Epithelial cell of proximal tubule (primary cell): Measurements from ENCODE around the gene CAPN15. TPM values are rescaled to one million over a fixed set of nuclear protein-coding genes. Genes with fewer than 3 reads are reported as not detected.

Experiments used
- DNase-seq: peaks from one replicate; pipeline ENCODE4 v3.0.0-alpha.2; 2011; ENCODE audit warnings: low read depth
- H3K4me3 ChIP-seq: 2 replicates; pipeline ENCODE4 v1.5.1; 2011; ENCODE audit warnings: low read depth, mild to moderate bottlenecking, low read length
- total RNA-seq: library from RNA; depleted of rRNA; stranded (reverse); fragments of >200 nt; gene quantifications from 2 replicates; pipeline ENCODE4 v1.2.3, GENCODE V29; 2015
- TF ChIP-seq, protein P1 (sequence below): conservative IDR thresholded peaks from 2 replicates; pipeline ENCODE4 v1.5.1; 2012; ENCODE audit warnings: low read depth, mild to moderate bottlenecking, low read length

CAPN15 gene
- total RNA-seq, 1 donor from 2014 or later, result 54.4 TPM

DNA sequence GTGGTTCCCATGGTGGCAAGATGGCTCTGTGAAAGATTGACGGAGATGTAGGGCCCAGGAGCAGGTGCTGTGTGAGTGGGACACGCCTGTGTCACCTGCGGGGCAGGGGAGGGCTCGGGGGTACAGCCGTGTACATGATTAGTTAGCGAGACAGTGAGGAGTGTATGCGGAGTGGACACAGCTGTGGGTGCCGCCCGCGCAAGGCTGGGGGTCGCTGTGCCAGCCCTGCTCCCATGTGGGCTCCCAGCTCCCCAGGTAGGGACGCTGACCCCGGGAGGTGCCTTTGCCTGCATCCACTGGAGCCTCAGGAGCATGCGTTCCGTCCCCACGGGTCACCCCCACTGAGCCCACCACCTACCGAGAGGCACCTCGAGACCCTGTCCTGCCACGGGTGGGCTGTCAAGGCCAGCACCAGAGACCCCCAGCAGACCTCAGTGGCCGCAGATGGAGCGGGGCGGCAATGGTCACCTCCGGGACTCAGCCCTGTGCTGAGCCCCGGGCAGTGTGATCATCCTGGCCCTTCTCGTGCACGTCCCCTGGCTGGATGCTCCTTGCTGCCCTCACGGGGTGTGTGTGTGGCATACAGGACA is 7.4 kb downstream of the CAPN15 start:
- TF ChIP-seq, protein P1, sequence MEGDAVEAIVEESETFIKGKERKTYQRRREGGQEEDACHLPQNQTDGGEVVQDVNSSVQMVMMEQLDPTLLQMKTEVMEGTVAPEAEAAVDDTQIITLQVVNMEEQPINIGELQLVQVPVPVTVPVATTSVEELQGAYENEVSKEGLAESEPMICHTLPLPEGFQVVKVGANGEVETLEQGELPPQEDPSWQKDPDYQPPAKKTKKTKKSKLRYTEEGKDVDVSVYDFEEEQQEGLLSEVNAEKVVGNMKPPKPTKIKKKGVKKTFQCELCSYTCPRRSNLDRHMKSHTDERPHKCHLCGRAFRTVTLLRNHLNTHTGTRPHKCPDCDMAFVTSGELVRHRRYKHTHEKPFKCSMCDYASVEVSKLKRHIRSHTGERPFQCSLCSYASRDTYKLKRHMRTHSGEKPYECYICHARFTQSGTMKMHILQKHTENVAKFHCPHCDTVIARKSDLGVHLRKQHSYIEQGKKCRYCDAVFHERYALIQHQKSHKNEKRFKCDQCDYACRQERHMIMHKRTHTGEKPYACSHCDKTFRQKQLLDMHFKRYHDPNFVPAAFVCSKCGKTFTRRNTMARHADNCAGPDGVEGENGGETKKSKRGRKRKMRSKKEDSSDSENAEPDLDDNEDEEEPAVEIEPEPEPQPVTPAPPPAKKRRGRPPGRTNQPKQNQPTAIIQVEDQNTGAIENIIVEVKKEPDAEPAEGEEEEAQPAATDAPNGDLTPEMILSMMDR, result no peak
- no peak overlapping the region for H3K4me3 ChIP-seq
- no peak for DNase-seq

DNA sequence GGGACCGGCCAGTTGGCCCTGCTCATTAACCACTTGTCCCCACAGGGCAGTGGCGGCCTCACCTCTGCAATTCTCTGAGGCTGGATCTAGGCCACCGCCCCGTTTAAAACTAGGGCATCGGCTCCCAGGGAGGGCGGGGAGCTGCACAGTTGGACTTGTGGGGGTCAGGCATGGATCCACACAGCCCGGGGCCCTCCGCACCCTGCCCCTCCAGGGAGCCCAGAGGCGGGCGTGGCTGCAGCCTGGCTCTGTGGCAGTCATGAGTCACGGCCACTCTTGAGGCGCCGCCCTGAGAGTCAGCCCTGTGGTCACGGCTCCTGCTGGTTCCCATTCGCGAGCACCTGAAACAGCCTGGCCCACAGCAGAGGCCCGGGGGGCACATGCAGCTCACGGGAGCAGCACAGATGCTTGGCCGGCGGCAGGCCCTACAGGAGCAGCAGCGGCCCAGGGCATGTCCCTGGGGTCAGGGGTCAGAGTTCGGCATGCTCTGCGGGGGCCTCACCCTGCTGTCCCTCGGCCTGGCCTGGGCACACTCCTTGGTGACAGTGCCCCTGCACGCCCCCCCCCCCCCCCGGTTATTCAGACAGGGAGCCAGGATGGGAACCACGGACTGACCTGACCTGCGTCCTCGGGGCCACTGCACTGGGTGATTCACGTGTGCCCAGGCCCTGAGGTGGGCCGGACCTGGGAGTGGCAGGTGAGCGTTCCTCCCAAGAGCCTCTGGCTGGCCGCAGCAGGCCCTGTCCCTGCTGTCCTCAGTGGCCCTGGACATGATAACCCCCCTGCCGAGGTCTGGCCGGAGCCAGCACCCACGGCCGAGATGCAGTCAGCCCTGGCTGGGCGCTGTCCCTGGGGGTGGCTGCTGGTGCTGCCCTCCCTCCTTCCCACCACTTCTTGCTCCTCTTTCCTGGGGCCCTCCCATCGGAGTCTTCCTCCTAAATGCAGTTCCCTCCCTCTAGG is 8.2 kb downstream of the CAPN15 start:
- TF ChIP-seq, protein P1, result no peak
- no peak for DNase-seq
- no peak overlapping the region for H3K4me3 ChIP-seq

DNA sequence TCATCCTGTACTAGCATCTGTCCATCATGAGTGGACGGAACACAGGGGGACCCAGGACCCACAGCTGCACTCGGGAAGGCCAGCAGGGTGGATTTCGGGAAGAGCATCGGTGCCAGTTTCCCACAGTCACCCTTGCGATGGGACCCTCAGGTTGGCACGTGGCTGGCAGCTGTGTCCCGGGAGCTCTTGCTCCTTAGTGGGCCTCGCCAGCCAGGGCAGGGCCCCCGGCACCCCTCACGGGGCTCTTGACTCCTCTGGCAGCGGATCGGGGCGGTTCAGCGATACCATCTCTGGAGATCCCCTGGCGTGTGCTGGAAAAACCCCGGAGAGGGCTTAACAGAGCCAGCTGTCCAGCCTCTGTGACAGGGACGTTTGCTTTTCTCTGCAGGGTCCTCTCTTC is 9.2 kb downstream of the CAPN15 start:
- no peak overlapping the region for H3K4me3 ChIP-seq
- no peak for DNase-seq
- TF ChIP-seq, protein P1, result no peak

DNA sequence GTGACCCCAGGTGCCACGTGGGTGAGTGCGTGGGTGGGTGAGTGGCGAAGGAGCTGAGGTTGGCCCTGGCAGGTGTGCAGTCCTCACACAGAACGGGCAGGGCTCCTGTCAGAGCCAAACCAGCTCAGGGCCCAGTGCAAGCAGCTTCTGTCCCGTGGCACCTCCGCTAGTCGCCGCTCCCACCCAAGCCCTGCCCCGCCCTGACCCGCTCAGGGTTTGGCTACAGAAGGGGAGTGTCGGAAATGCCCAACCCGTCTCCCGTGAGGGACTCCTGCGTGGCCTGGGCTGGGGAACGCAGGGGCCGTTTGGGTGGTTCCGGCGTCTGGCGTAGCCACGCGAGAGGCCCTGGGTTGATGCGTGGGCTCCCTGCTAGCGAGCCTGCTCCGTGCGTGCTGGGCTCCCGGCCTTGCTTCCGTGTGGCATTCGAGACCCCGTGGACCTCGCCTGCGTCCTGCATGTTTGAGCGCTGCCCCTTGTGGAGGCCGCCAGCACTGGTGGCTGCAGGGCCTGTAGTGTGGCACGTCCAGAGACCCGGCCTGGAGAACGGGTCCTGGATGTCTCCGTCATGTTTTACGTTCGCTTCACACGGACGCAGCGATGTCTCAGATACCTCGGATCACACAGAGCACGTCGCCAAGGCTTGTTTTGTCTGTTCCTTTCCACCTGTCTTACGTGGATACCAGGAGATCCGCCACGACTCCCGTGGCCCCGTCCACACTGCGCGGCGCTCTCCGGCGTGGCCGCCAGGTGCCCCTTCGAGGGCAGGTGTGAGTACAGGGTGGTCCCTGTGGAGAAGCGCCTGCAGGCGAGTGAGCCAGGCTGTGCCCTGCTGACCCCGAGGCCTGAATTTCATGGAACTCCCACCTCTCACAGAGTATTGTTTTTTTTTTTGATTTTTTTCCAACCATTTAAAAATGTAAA is 10.2 kb downstream of the CAPN15 start:
- no peak for DNase-seq
- no peak overlapping the region for H3K4me3 ChIP-seq
- TF ChIP-seq, protein P1, result no peak

DNA sequence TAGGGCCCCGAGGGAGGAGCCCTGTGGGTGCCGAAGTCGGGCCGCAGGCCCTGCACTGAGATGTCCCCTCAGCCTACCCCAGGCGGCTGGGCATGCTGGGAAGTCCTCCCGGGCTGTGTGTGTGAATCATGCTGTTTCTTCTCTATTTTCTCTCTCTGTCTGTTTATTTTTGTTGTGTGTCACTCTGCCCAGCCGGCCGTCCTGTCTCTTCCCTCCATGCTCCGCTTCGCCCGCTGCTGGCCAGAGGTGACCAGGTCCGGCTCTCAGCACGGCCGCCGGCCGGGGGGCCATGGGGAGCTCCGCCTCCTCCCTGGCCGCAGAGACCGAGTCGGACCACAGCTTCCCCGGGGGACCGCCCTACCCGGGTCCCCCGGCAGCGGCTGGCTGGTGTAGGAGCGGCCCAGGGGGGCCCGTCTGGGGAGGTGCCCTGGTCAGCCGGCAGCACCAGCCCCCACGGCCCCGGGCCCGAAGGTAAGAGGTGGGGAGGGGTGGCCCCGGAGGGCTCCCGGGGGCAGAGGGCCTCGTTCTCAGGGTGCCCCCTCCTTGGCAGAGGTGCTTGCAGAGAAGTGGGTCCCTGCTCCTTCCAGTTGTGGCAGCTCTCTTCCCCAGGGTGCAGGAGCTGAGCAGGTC is 12.5 kb downstream of the CAPN15 start:
- no peak overlapping the region for H3K4me3 ChIP-seq
- DNase-seq, result no peak
- TF ChIP-seq, protein P1, result no peak

DNA sequence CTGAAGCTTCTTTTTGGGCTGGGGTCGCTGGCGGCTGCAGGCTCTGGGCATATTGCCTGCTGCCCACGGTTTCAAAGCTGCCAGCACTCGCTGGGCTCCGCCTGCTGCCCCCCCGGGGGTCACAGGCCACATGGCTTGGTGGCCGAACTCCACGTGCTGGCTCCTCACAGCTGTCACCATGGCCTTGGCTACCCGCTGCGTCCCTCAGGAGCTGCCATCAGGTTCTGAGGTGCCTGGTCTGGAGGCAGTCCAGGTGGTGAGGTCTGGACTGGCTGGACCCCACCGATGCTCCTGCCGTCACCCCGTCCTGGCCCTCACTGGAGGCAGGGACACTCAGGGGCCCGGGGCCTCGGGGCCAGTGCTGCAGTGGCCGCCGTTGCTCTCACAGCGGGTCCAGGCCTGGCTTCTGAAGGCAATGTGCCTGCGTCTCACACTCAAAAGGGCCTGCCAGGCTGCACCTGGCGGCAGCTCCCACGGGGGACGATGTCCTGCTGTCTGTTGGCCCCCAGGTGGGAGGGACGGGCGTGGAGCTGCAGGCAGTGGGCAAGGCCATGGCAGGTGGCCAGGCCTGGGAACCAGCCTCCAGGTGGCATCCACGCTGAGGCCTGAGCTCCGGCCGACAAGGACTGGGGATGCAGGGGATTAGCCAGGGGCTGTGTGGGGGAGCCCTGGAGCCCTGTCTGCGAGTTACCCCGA is 13.3 kb downstream of the CAPN15 start:
- TF ChIP-seq, protein P1, result no peak
- DNase-seq, result no peak
- H3K4me3 ChIP-seq, result no peak overlapping the region
